Measurements from ENCODE around the gene ITGAD. TPM values are rescaled to one million over a fixed set of nuclear protein-coding genes. Genes with fewer than 3 reads are reported as not detected.

ITGAD gene
- total RNA-seq, 1 donor, result under 0.01 TPM

Other genes starting within 250 kb of the ITGAD start
- 1.2 TPM for gene PRSS36, start 243.3 kb upstream of the ITGAD start, total RNA-seq
- gene FUS, start 213.2 kb upstream of the ITGAD start, total RNA-seq, result 183 TPM
- 93.3 TPM for gene PYCARD, start 190.6 kb upstream of the ITGAD start, total RNA-seq
- 0.10 TPM for gene TRIM72, start 179.2 kb upstream of the ITGAD start, total RNA-seq
- not detected for gene PYDC1, start 176.2 kb upstream of the ITGAD start, total RNA-seq
- 127 TPM for gene ITGAM, start 133.4 kb upstream of the ITGAD start, total RNA-seq
- gene ITGAX, start 38.2 kb upstream of the ITGAD start, total RNA-seq, result 190 TPM
- gene COX6A2, start 35.0 kb downstream of the ITGAD start, total RNA-seq, result not detected
- gene ZNF843, start 49.5 kb downstream of the ITGAD start, total RNA-seq, result not detected
- 9.2 TPM for gene ARMC5, start 66.2 kb downstream of the ITGAD start, total RNA-seq
- 1.4 TPM for gene TGFB1I1, start 78.8 kb downstream of the ITGAD start, total RNA-seq
- gene SLC5A2, start 89.8 kb downstream of the ITGAD start, total RNA-seq, result 0.42 TPM
- gene RUSF1, start 115.1 kb downstream of the ITGAD start, total RNA-seq, result 25.0 TPM
- 0.52 TPM for gene AHSP, start 134.6 kb downstream of the ITGAD start, total RNA-seq

Data from mononuclear cell (primary cell).